ENCODE results near the gene LRRC7. TPM values are rescaled to one million over a fixed set of nuclear protein-coding genes. Genes with fewer than 3 reads are reported as not detected.

Gene LRRC7
- total RNA-seq, 1 experiment from 2014 or later = not detected

GRCh38 chr1:69661686-69662085 is 94.0 kb downstream of the LRRC7 start:
- ATAC-seq = no peak
- TF ChIP-seq POLR2AphosphoS5 (IDR thresholded peaks at IDR 0.05; ENCODE audit: low read depth, low read length) (no peak), TCF7L2 (IDR thresholded peaks at IDR 0.05; ENCODE audit: low read depth, low read length) (no peak), SIN3A (IDR thresholded peaks at IDR 0.05; ENCODE audit: borderline replicate concordance, insufficient read depth, low read depth, low read length) (no peak), CTCF (IDR thresholded peaks at IDR 0.05) (no peak), REST (IDR thresholded peaks at IDR 0.05; ENCODE audit: insufficient read depth in 1 of 2, low read depth in 2 of 2, low read length in 1 of 2) (no peak)
- BruUV-seq (replicated peaks) = no TSS peak
- Histone ChIP-seq H3K4me3 (ENCODE audit: low read depth in 2 of 2, low read length in 2 of 2) (no peak overlapping the region), H3K4me1 (ENCODE audit: control insufficient read depth, insufficient read depth, low read length) (no peaks in the 10 kb centered on the region), H3K27me3 (ENCODE audit: control insufficient read depth, insufficient read depth, low read length) (no peaks in the 10 kb centered on the region; the same call in 1 of the 2 replicates), H3K9me3 (ENCODE audit: control insufficient read depth, insufficient read depth, low read depth, low read length) (no peaks in the 10 kb centered on the region), H3K36me3 (ENCODE audit: control insufficient read depth, insufficient read depth, low read length) (no peaks in the 10 kb centered on the region), H3K27ac (ENCODE audit: low read length) (no peak overlapping the region)
- intact Hi-C loops (cut with micrococcal nuclease; ENCODE audit: unreplicated experiment) (no loop called here), in situ Hi-C loops (cut with HindIII; ENCODE audit: low pct_unique_long_range_greater_than_20kb, low sequenced_read_pairs) (no loop called here)
- ChIA-PET CTCF (no interaction called here), POLR2A (no interaction called here)
- DNase-seq (ENCODE audit: low read depth, low spot score) = no peak

GRCh38 chr1:69662321-69662720 is 94.6 kb downstream of the LRRC7 start:
- H3K36me3 ChIP-seq (ENCODE audit: control insufficient read depth, insufficient read depth, low read length) = no peaks in the 10 kb centered on the region
- ChIA-PET POLR2A (no interaction called here), CTCF (no interaction called here)
- H3K4me3 ChIP-seq (ENCODE audit: low read depth in 2 of 2, low read length in 2 of 2) = no peak overlapping the region
- H3K4me1 ChIP-seq (ENCODE audit: control insufficient read depth, insufficient read depth, low read length) = no peaks in the 10 kb centered on the region
- no peak for ATAC-seq
- no peaks in the 10 kb centered on the region; the same call in 1 of the 2 replicates for H3K27me3 ChIP-seq (ENCODE audit: control insufficient read depth, insufficient read depth, low read length)
- intact Hi-C loops (cut with micrococcal nuclease; ENCODE audit: unreplicated experiment) = no loop called here
- in situ Hi-C loops (cut with HindIII; ENCODE audit: low pct_unique_long_range_greater_than_20kb, low sequenced_read_pairs) = no loop called here
- TF ChIP-seq POLR2AphosphoS5 (IDR thresholded peaks at IDR 0.05; ENCODE audit: low read depth, low read length) = no peak
- no peak for TF ChIP-seq REST (IDR thresholded peaks at IDR 0.05; ENCODE audit: insufficient read depth in 1 of 2, low read depth in 2 of 2, low read length in 1 of 2)
- BruUV-seq (replicated peaks) = no TSS peak
- no peak overlapping the region for H3K27ac ChIP-seq (ENCODE audit: low read length)
- DNase-seq (ENCODE audit: low read depth, low spot score) = no peak
- no peaks in the 10 kb centered on the region for H3K9me3 ChIP-seq (ENCODE audit: control insufficient read depth, insufficient read depth, low read depth, low read length)

Measured in Panc1 (cell line).